Islet precursor cell (in vitro differentiated cells): ENCODE results near the gene APEX1.

ENCODE experiments used
- DNase-seq: peaks from one replicate; pipeline ENCODE4 v3.0.0-alpha.2; 2018

APEX1 gene

DNA sequence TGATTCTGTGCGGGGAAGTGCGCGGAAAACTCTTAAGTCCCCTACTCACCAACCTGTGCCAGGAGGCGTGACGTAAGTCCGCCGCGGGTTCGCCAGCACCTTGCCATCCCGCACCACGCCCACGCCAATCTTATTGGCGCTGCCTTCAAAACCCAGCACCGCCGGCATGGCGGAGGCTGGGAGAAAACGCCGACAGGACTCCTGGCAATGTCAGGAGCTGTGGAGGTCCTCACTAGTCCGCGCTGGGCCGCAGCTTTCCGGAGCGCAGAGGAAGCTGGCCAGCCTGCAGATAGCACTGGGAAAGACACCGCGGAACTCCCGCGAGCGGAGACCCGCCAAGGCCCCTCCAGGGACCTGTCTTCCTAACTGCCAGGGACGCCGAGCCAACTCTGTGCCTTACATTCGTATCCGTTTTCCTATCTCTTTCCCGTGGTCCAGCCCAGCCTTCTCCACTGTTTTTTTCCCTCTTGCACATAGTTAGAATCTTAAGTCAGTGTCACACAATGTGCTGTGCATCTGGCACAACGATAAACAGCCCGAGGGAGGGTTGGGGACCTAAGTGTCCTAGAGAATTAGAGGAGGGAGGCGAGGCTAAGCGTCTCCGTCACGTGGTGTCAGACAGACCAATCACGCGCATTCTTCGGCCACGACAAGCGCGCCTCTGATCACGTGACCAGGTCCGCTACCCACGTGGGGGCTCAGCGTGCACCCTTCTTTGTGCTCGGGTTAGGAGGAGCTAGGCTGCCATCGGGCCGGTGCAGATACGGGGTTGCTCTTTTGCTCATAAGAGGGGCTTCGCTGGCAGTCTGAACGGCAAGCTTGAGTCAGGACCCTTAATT, at the start of gene APEX1, which contains the start of gene OSGEP:
APEX1 (plus strand) TSS at position 711 of the 839 bp plus-strand sequence. CDS start 420 bp downstream, outside the sequence.
OSGEP (minus strand) TSS at position 297 of the 839 bp plus-strand sequence; CDS start at position 168, 129 bp downstream.
- DNase-seq = peak; percentile 99

DNA sequence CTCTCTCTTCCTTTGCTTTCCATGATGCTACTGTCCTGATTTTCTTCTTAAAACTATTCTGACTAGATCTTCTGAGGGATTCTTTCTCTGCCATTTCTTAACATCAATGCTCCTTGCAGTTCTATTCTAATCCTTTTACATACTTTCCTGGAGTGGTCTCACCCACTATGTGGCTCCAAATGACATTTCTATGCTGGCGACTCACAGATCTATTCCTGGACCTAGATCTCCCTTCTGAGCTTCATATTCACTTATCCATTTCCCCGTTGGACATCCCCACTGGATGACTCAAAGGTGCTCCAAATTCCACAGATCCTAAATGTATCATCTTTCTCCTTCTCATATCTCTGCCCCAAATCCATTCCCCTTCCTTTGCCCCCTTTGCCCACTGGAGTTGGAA, 45.8 kb upstream of the APEX1 start:
- DNase-seq = no peak

DNA sequence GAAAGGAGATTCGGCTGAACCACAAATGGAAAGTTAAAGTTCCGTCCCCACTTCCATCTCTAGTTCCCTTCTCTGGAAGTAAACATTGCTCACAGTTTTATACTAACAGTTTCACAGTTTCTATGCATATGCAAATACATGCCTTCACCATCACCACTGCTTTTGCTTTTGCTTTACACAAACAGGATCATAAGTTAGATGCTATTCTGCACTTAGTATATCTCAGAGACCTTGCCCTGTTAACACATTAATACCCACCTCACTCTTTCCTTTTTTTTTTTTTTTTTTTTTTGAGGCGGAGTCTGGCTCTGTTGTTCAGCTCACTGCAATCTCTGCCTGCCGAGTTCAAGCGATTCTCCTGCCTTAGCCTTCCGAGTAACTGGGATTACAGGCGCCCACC, 42.6 kb upstream of the APEX1 start:
- no peak for DNase-seq

DNA sequence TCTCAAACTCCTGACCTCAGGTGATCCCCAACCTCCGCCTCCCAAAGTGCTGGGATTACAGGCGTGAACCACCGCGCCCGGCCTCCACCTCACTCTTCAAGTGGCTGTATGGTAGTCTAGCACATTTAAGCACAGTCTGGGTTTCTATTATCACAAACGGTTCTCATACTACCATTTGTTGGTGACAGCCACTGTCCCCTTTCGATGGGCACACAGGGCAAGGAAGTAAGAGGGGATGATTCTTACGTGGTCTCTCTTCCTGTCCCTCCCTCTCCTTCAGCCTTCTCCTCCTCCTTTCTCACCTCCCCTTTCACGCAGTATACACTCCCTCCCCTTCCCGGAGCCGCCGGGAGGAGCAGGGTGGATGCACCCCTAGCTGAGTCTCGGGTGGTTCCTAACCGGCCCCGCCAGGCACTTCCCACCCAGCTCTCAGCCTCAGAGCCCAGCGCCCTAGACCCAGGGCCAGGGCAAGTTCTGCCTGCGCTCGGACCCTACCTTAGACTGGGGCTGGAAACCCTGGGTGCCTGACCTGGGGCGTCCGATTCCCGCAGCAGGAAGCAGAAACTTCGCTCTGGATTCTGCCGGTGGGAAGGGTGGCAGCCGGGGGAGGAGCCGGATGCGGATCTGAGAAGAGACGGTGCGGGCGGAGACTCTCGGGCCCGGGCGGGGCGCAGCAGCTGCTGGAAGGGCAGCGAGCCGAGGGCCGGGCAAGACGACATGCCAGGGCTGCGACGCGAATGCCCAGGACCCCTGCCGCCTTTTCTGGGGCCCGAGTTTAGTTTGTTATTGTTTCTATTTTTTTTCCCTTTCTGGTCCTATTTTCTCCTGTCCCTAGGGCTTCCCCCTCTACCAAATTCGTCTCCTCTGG, 41.9 kb upstream of the APEX1 start, which contains the start of gene TEP1:
TEP1 (minus strand) TSS at position 626 of the 868 bp plus-strand sequence. CDS start 5,062 bp downstream, outside the sequence.
- peak; percentile 94 for DNase-seq

DNA sequence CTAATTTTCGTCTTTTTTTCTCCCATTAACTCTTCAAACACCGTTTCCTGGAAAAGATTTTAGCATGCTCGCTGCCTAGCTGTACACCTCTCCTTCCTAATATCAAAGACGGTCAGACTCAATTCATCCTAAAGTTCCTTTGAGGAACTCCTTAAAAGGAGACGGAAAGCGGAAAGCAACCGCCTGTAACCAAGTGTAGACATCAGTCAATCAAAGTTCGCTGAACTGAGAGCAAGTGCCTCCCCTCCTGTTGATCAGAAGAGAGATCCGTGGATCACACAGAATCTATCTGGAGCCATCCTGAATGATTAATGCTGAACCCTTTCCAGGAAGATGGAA, 41.3 kb upstream of the APEX1 start:
- DNase-seq = no peak

DNA sequence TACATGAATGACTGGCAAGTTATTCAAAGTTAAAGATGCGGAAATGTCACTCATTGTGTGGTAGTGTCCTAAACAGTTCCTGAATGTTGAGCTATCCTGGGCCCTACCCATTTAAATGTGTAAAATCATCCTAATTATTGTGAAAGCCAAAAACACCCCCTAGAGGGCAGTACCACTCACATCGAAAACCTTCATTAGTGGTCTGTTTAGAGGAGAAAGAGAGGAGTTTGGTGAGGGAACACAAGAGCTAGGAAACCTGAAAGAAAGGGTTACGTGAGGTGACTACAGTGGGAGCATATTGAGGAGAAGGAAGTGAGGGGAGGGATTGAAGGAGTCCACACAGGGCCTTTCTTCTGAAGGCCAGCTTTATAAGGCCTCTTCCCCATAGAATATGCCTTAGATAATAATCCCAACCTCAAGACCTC, 39.2 kb upstream of the APEX1 start:
- DNase-seq = no peak

DNA sequence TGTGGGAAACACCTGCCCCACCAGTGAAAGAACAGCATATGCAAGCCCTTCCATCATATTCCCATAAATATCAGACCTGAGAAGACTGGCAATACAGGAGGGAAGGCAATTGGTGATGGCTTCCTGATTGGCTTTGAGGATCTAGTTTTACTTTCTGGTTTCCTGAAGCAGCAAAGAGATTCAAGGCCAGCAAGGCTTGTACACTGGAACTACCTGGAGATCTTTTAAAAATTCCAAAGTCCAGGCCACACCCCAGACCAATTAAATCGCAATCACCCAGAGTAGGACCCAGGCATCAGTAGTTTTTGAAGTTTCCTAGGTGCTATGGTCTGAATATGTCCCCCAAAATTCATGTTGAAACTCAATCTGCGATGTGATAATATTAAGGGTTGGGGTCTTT, 38.8 kb upstream of the APEX1 start:
- DNase-seq = no peak

DNA sequence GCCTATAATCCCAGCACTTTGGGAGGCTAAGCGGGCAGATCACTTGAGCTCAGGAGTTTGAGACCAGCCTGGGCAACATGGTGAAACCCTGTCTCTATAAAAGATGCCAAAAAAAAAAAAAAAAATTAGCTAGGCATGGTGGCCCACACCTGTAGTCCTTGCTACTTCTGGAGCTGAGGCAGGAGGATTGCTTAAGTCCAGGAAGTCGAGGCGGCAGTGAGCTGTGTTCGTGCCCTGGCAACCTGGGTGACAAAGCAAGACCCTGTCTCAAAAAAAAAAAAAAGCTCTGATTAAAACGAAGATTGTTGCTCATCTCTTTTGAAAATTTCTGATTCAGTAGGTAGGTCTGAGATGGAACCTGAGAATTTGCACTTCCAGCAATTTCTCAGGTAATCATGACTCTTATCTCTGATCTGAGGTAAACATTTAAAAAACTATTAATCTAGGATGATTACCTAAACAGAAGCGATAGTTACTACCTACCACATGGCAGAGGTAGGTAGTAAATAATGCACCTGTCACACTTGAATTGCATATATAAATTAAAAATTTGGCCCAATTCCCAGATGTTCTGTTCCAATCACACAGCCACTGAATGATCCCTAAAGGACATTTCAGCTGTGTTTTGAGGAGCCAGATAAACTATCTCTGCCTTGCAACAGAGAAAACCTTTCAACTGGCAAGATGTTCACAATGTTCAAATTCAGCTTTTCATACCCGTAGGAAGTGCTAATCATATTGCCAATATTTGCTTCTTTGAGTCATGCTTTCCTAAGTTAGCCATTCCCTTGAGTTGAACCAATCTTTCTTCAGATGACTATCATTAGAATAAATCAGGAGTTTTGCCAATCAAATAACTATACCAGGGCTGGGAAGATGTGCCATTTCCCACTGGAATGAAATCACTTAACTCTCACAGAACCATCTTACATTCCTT, 37.5 kb upstream of the APEX1 start:
- DNase-seq = no peak

DNA sequence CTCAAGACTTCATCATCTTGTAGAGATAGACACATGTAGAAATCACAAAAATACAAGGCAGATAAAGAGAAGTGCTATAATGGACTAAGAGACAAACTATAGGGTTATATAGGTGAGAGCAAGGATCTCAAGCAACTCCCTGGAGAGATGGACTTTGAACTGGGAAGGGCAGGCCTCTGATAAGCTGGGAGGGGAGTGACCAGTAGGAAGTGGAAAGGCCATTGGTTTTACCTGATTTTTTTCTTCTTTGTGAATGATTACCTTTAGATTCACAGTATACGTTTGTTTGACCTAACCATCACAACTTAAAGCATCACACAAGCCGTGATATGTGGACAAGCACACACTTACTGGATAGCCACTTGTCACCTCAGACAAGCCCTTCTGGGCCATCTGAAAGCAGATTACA, 36.5 kb upstream of the APEX1 start:
- DNase-seq = no peak

DNA sequence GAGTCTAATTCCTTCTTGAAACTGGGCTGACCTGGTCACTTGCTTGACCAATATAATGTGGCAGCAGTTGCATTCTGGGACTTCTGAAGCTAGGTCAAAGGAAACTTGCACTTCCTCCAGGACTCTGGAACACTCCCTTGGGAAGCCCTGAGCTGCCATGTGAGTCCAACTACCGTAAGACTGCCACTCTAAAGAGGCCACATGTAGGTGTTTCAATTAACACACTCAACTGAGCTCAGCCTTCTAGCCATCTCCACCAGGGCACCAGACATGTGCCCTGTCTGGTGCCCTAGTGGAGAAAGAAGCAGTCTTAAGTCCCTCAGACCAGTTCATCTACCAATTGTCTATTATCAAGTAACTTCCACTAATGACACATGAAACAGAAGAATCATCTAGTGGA, 35.6 kb upstream of the APEX1 start:
- DNase-seq = no peak

DNA sequence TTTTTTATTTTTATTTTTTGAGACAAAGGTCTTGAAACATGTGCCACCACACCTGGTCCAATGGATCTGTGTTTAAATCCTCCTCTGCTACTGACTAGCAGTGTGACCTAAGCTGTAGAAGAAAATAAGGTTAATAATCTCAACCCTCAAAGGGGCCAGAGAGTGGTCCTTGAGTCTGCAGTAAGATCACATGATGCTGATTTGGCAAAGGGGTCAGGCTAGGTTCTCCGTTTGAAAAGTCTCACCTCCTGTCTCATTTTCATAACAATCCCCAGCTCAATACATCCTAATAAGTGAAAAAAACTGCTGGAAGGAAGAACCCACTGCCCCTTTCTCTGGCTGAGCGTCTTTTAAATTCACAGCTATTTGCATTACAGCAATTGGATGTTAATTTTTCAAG, 33.8 kb upstream of the APEX1 start:
- no peak for DNase-seq

DNA sequence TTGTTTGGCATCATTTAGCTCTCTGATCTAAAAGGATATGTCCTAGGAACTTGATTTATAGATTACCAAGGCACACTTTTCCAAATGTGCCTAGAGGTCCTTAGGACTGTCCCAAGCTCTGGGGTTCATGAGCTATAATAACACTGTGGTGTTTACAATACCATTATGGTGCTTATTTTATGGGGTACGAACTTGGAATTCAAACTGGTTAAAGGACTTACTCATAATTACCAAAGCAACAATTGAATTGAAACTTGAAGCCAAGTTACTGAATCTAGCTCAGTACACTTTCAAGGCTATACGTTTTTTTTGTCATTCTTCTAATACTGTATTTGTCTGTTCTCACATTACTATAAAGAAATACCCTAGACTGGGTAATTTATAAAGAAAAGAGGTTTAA, 32.1 kb upstream of the APEX1 start:
- no peak for DNase-seq

DNA sequence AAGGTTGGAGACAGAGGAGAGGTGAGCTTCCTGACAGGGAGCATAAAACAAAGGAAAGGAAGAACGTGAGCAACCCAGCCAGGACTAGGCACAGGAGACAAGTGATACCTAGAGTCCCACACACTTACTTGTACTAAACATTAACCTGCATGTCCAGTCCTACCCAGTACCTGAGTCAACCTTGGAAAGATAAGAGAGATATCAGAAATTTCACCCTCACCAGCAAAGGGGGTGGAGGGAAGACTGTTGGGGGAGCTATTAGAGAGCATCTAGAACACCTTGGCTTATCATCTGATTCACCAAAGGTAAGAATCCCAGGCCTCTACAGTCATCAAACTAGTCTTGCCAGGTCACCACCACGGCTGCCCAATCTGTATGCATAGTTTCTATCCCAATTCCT, 30.2 kb upstream of the APEX1 start:
- no peak for DNase-seq

DNA sequence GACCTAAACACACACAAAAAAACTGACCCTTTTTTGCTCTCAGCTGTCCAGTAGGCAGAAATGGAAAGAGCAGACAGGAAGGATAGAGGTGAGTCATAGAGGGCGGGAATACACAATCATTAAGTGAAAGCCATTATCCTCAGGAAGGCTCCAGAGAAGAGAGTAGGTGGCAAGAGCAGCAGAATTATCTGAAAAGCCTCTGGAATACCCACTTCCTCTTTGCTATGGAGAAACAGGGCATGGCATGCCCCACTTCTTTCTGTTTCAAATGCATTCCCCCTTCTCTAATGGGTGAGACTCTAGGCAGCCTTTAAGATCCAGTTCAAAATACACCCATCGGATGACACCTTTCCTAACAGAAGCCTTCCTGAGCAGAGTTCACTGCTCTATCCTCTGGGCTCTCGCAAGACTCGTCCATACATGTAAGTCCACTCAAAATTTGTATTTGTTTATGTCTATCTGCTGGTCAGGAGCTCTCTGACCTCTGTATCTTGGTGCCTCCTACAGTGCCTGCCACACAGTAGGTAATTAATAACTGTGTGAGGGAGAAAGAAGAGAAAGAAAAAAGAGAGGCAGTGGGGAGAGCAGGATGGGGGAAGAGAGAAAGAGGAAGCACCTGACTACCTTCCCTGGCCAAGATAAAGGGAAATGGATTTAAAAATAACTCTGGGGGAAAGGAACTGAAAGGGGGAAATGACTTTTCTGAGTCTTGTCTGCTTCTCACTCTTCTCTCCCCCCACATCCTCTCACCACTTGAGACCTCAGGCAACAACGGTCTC, 27.6 kb upstream of the APEX1 start:
- DNase-seq = peak; percentile 60

DNA sequence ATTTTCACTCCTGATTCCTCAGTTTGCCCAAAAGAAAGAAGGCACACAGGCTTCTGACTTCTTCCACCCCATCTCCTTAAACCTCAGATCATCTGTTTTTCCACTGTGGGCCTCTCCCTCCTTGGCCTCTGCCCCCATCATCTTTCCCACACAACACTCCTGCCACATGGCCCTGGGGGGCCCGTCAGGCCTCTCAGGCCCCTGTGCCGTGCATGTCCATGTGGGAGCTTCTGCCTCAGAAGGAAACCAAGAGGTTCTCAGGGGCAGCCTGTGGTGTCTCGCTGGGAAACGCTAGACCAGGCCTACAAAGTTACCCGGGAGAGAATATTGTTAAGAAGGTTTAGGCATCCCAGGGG, 27.0 kb upstream of the APEX1 start:
- DNase-seq = no peak

DNA sequence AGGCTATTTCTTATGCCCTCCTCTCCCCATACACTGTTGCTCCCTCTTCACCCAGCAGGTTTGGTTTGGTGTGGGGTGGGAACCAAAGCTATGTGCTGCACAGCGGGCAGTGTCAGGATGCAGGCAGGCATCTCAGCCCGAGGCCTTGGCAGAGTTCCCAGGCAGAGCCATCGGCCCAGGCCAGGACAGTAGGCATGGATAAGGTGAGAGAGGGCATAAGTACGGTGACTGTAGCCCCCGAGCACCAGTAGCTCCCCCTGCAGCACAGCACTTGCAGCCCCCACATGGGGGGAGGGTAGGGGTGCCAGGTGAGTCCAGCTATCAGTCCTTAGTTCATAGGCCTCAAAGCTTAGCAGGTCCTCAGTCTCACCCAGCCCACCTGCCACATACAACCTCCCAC, 26.2 kb upstream of the APEX1 start:
- DNase-seq = no peak

DNA sequence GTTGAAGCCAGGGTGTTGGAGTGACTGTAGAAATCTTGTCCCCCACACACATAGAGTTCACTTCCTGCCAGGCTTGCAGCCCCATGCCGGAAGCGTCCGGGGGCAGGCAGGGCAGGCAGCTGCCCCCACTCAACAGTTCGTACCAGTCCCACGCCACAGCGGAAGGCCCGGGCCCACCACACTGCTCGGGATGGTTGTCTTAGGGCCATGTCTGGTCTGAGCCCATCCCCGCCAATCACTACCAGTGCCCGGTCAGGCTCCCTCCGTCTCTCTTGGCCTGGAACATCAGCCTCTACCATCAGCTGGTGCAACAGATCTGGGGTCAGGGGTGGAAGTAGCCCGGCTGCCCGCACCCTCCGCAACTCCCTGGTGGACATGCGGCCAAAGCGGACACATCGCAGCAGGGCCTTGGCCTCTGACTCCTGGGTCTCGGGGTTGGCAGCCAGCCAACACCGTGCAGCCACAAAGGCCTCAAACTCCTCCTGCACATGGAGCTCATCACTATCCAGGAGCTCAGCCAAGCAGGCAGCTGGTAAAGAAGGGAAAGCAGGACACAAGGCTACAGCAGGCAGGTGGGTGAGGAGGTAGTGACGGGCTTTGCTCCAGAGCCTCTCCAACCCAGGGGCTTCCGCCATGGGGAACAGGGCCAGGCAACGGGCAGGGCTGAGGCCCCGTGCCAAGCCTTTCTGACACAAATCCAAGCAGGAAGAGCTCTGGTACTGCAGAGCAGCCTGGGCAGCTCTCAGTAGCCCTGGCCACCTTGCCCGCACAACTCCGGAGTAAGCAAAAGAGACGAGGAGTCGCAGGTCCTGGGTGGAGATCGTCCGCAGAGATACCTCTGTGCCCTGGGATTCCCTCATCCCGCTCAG, 25.0 kb upstream of the APEX1 start:
- DNase-seq = no peak

DNA sequence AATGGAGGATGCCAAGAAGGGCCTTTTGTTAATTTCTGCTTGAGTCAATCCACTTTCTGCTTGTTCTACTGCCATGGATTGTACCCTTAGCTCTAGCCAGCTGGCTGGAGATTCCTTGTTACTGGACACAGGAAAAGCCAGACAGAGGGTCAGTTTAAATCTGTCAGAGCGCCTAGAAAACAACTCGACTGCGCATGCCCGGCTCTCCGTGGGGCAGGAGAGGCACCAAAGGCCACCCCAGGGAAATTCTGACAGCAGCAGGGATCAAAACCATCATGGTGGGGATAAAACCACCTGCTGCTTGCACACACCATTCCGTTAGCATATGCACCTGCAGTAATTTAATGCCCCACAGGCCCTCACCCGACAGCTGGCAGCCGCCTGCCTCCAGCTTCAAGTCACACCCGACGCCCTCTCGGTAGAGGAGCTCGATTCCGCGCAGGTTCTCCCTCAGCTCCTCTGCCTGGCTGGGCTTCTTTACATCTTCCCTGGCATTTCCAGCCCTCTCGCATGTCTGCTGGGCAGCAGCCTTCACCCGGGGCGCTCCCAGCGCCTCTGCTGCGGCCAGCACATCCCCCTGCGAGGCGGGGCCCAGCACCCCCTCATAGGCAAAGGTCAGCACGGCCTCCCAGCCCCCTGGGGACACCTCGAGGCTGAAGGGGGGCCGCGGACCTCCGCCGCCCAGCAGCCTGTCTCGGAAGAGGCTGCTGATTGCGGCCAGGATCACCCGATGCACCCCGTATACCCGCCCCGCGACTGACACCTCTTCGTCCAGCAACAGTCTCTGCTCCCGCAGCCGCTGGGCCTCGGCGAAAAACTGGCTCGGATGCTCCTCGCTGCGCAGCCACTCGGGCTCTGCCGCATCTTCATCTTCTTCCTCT, 20.1 kb upstream of the APEX1 start:
- no peak for DNase-seq

DNA sequence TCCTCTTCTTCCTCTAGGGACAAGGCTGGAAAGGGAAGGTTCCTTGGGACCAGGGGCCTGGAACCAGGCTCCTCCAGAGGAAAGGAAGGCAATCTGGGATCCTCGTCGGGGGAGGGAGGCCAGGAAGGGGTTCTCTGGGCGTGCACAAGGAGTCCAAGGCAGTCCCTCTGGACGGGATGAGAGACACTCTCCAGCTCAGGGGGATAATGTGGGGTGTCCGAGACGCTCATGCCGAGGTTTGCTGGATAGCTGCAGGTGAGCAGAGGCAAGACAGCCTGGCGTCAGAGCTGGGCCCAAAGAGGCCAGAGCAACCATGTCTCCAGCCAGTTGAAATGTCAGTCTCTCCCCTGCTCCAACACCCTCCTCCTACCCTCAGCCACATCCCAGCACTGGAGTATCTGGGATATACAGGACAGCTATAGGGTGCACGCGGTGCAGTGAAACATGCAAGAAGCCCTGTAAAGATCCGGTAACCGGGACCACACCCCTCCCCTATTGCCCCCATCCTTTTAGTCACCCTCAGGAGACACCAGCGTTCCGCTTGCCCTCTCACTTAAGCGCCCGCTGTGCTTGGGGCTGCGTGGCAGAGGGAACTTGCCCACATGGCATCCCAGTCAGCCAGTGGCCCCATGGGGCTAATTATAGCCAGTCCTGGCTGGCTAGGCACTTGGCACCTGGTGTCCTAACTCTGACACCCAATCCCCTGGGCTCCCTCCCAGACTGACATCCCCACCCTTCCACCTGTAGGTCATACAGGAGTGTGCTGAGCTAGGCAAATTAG, 19.3 kb upstream of the APEX1 start, which contains the start of gene KLHL33:
KLHL33 (minus strand) TSS at position 585 of the 781 bp plus-strand sequence; CDS start at position 230, 355 bp downstream.
- DNase-seq = no peak
